Measurements from ENCODE around the gene AUTS2.
A peak's percentile ranks its signal among the peaks of the same experiment; 100 is the strongest.

Gene AUTS2

DNA sequence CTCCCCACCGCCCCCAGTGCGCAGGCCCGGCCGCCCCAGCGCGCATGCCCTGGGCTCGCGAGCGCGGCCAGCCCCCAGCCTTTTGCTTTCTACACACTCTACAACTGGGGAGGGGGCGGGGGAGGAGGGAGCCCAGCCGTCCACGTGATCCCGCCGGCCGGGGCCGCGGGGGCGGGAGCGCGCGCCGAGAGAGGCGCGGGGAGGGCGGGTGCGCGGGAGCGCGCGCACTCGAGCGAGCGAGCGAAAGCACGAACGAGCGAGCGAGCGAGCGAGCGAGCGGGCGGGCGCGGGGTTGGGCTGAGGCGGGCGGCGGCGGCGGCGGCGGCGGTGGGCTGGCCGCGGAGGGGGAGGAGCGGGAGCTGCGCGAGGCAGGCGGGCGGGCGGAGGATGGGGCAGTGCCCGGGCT lies at the start of gene AUTS2:
TSS of gene AUTS2 (plus strand) at position 395 of the 406 bp plus-strand sequence. CDS start 1,179 bp downstream, outside the sequence.
- TF ChIP-seq, protein P1, sequence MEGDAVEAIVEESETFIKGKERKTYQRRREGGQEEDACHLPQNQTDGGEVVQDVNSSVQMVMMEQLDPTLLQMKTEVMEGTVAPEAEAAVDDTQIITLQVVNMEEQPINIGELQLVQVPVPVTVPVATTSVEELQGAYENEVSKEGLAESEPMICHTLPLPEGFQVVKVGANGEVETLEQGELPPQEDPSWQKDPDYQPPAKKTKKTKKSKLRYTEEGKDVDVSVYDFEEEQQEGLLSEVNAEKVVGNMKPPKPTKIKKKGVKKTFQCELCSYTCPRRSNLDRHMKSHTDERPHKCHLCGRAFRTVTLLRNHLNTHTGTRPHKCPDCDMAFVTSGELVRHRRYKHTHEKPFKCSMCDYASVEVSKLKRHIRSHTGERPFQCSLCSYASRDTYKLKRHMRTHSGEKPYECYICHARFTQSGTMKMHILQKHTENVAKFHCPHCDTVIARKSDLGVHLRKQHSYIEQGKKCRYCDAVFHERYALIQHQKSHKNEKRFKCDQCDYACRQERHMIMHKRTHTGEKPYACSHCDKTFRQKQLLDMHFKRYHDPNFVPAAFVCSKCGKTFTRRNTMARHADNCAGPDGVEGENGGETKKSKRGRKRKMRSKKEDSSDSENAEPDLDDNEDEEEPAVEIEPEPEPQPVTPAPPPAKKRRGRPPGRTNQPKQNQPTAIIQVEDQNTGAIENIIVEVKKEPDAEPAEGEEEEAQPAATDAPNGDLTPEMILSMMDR (IDR thresholded peaks at IDR 0.05; ENCODE audit: extremely low read depth, missing control alignments) = no peak

DNA sequence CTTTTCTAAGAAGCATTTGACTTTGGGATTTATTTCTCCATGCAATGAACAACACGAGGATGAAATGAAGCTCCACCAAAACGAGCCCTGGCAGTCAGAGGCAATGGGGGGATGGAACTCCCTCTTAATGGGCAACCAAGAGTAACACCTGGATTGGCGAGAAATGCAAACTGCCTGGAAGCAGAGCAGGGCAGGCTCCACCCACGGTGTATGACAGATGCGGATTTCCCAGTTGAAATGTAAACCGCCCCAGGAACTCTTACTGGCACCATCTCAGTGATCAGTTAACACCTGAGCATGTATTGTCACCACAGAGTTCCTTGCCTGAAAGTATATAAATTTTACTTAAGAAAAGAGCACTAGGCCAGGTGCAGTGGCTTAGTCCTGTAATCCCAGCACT lies 47.3 kb upstream of the AUTS2 start:
- TF ChIP-seq, protein P1 (IDR thresholded peaks at IDR 0.05; ENCODE audit: extremely low read depth, missing control alignments) = no peak
- DNase-seq (ENCODE audit: low spot score) = no peak

More for the DNA sequence above, at the start of gene AUTS2:
- peak; percentile 97 for DNase-seq (ENCODE audit: low spot score)

DNA sequence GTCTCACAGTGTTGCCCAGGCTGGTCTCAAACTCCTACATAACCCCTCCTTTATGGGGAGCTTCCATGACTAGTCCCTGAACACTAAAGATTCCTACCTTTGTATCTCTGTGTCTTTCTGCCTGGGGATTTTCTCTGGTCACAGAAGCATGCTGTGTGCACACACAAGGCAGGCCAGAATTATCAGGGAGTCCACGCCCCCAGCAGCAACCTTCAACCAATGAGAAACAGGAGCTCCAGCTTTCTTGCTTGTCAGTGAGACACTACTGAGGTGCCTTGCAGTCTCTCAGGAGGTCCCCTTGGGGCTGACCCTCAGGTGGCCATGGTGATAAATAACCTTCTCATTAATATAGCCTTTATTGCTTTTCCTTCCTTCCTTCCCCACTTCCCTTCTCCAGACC lies 45.1 kb upstream of the AUTS2 start:
- DNase-seq (ENCODE audit: low spot score) = no peak
- TF ChIP-seq, protein P1 (IDR thresholded peaks at IDR 0.05; ENCODE audit: extremely low read depth, missing control alignments) = no peak

DNA sequence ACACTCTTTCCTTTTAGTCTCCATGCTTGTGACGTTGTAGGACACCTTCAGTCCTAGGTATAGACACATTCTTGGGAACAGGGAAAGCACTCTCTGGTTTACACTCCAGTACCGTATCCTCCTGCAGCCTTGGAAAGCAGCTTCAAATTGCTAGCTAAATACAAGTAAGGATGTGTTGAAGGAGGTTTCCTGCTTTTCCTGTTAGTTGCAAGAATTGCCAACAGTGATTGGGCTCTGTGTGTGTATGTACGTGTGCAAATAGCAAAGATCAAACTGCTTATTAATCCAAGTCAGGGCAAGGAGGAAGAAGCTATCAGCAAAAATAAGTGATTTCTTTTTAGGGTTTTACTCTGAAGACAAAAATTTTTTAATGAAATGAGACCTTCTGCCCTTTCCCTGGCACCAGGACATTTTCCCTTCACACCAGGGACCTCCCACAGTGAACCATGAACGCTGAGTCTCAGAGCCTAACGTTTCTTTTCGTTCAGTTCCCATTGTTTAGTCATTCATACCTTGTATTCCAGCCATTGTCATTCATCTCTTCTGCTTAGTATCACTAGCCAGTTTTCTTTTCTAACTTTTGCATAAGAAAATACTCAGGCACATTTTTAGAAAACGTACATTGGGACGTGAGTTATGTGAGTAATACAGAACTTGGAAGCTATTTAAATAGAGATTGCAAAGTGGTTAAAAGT lies 36.9 kb upstream of the AUTS2 start:
- DNase-seq (ENCODE audit: low spot score) = no peak
- TF ChIP-seq, protein P1 (IDR thresholded peaks at IDR 0.05; ENCODE audit: extremely low read depth, missing control alignments) = no peak

DNA sequence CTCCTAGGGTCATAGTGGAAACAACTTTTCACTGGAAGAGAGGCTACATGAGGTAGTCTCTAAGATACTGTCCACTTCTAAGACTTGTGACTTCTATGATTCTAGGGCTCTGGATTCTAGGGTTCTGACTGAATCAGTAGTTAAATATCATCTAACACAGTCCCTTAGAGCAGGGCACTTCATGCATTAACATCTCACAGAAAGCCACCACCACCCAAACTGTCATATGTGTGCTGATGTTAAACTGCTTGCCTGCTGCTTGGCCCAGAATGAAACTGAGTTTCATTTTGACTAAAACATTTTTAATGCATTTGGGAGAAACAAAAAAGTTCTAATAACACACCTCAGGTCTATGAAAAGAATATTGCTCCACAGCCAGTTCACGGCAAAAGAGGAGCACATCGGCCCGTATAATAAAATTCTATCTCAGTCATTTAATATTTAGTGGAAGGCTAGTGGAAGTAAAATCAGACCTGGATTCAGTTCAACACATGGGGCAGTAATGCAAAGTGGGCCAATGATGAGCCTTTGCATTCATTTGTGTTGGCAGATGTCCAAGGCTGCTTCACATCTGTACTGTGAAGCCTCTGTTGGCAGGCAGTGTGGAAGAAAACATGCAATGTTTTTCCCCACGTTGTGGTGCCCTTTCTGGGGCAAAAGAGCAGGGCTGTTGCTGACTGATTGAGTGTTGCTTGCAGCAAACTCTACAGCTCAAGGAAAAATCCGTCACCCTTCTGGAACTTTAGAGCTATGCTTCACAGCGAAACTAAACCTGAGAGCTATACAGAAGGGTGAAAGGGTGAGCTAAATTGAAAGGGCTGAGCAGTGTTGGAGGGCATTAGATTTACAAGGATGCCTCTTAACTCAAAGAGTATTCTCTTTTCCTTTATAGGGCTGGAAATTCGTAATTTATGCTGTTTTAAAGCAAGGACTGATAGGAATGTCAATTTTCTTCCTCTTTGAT lies 33.5 kb upstream of the AUTS2 start:
- TF ChIP-seq, protein P1 (IDR thresholded peaks at IDR 0.05; ENCODE audit: extremely low read depth, missing control alignments) = no peak
- DNase-seq (ENCODE audit: low spot score) = no peak

DNA sequence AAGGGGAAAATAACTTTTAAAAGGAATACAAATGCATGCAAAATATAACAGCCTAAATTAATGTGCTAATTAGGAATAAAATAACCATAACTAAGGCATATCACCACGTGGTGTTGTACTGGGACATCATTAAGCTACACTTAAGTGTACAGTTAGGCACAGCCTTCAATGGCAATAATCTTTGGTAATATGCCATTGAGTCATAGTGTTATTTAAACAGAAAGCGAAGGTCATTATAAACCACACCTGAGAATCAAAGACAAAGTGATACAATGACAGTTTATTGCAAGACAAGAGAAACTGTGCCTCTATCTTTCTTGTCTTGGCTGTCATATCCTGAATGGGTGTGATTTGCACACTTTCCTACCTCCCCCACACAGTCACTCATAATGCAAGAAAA lies 30.5 kb upstream of the AUTS2 start:
- TF ChIP-seq, protein P1 (IDR thresholded peaks at IDR 0.05; ENCODE audit: extremely low read depth, missing control alignments) = no peak
- DNase-seq (ENCODE audit: low spot score) = no peak

DNA sequence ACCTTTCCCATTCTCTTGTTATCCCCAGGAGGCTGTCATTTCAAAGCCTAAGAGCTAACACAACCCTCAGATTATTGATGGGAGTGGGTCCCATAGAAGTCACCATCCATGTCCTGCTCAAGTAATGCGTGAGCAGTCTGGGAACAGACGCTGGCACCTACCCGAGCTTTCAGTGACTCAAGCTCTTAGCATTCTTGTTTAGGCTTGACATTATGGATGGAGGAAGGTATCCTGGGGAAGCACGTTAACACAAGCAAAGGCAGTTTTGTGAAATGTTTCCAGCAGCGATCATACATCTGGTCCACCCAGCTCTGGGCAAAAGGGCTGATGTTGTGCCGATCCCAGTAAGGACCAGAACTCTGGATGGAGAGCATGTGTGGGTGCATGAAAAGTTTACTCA lies 30.0 kb upstream of the AUTS2 start:
- DNase-seq (ENCODE audit: low spot score) = no peak
- TF ChIP-seq, protein P1 (IDR thresholded peaks at IDR 0.05; ENCODE audit: extremely low read depth, missing control alignments) = no peak
